ENCODE measurements around the gene BEST3. TPM values are rescaled to one million over a fixed set of nuclear protein-coding genes. Genes with fewer than 3 reads are reported as not detected.

BEST3 gene
- total RNA-seq, 6 experiments from 2014 or later, result not detected

DNA sequence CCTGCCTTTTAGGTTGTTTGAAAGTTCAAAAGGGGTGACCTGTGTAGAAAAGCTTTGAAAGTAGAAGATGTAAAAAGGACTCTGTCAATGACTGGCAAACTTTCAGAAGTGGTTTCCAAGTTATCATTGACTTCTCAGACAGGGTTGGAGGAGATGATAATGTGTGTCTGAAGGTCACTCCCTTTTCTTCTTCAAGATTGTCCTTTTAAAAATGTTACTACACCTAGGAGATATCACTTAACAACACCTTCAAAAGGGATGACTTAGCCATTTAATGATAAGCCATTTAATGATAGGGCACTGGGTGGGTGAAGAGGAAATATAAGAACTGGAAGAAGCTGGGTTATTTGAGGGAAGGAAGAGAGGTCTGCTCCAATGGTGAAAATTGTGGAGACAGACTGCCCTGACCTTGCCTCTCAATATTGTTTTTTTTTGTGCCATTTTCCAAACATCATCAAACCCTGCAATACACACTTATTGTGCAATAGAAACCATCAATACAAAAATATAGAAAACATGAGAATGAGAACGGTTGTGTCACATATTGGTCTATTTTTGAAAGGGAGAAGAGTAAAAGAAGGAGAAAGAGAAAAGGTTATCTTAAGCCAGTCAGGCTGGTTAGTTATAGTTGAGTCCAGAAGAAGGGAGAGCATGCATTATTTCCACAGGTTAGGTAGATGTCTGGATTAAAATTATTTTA lies 38.8 kb downstream of the BEST3 start:
- 8% methylated on average over 1 of the region's 1 CpG for WGBS (ENCODE audit: insufficient coverage, low coverage, low lambda C conversion rate, missing lambda C conversion rate)
- intact Hi-C loops (cut with DNase I), result no loop called here
- Histone ChIP-seq H3K36me3 (no peaks in the 10 kb centered on the region), H3K27me3 (no peaks in the 10 kb centered on the region), H3K4me3 (no peak overlapping the region), H3K4me1 (no peaks in the 10 kb centered on the region), H3K9me3 (no peaks in the 10 kb centered on the region), H3K27ac (no peak overlapping the region)
- ATAC-seq, result no peak
- TF ChIP-seq, protein P1, sequence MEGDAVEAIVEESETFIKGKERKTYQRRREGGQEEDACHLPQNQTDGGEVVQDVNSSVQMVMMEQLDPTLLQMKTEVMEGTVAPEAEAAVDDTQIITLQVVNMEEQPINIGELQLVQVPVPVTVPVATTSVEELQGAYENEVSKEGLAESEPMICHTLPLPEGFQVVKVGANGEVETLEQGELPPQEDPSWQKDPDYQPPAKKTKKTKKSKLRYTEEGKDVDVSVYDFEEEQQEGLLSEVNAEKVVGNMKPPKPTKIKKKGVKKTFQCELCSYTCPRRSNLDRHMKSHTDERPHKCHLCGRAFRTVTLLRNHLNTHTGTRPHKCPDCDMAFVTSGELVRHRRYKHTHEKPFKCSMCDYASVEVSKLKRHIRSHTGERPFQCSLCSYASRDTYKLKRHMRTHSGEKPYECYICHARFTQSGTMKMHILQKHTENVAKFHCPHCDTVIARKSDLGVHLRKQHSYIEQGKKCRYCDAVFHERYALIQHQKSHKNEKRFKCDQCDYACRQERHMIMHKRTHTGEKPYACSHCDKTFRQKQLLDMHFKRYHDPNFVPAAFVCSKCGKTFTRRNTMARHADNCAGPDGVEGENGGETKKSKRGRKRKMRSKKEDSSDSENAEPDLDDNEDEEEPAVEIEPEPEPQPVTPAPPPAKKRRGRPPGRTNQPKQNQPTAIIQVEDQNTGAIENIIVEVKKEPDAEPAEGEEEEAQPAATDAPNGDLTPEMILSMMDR (IDR thresholded peaks at IDR 0.05), result no peak
- no peak for DNase-seq

DNA sequence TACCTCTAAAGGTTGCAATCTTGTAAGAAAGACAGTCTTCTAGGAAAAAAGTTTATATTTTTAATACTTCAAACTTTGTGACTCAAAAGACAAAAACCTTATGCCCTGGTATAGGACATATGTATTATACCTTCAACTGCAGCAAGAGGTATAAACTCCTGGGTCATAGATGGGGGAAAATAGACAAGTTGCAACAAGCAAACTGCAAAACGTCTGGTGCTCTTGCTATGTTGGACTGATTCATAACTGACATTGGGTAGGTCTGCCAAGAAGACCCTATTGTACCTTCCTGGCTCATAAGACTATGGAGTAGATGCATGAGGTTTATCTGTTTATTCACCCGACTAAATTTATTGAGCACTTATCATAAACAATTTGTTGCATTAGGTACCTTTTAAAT lies 40.9 kb downstream of the BEST3 start:
- intact Hi-C loops (cut with DNase I), result no loop called here
- TF ChIP-seq, protein P1 (IDR thresholded peaks at IDR 0.05), result no peak
- no peak for TF ChIP-seq POLR2A (IDR thresholded peaks at IDR 0.05)
- no peak overlapping the region for H3K4me3 ChIP-seq
- 33% methylated on average over 2 of the region's 2 CpGs for WGBS (ENCODE audit: insufficient coverage, low coverage, low lambda C conversion rate, missing lambda C conversion rate)
- no peaks in the 10 kb centered on the region for H3K27me3 ChIP-seq
- DNase-seq, result no peak
- H3K36me3 ChIP-seq, result no peaks in the 10 kb centered on the region
- no peaks in the 10 kb centered on the region for H3K4me1 ChIP-seq
- no peaks in the 10 kb centered on the region for H3K9me3 ChIP-seq
- no peak overlapping the region for H3K27ac ChIP-seq
- ATAC-seq, result no peak

GRCh38 chr12:69657376-69658137 lies 41.5 kb downstream of the BEST3 start:
- Histone ChIP-seq H3K36me3 (no peaks in the 10 kb centered on the region), H3K4me3 (no peak overlapping the region), H3K9me3 (no peaks in the 10 kb centered on the region), H3K4me1 (no peaks in the 10 kb centered on the region), H3K27me3 (no peaks in the 10 kb centered on the region), H3K27ac (no peak overlapping the region)
- ATAC-seq, result peak in 2 of 4 donors; percentile 10 to 28
- intact Hi-C loops (cut with DNase I), result no loop called here
- WGBS (ENCODE audit: insufficient coverage, low coverage, low lambda C conversion rate, missing lambda C conversion rate), result 64% methylated on average over 9 of the region's 9 CpGs
- TF ChIP-seq POLR2A (IDR thresholded peaks at IDR 0.05), result no peak
- TF ChIP-seq, protein P1 (IDR thresholded peaks at IDR 0.05), result no peak
- DNase-seq, result no peak

GRCh38 chr12:69655616-69656340 lies 43.3 kb downstream of the BEST3 start:
- TF ChIP-seq, protein P1 (IDR thresholded peaks at IDR 0.05), result no peak
- TF ChIP-seq POLR2A (IDR thresholded peaks at IDR 0.05), result no peak
- H3K9me3 ChIP-seq, result no peaks in the 10 kb centered on the region
- DNase-seq (no peak), ATAC-seq (peak in 1 of 4 donors; percentile 32)
- intact Hi-C loops (cut with DNase I), result no loop called here
- H3K27ac ChIP-seq, result peak overlapping the region in 2 of 3 donors; percentile 2 to 33
- no peaks in the 10 kb centered on the region for H3K36me3 ChIP-seq
- H3K27me3 ChIP-seq, result no peaks in the 10 kb centered on the region
- no peaks in the 10 kb centered on the region for H3K4me1 ChIP-seq
- no peak overlapping the region for H3K4me3 ChIP-seq
- 64% methylated on average over 4 of the region's 11 CpGs for WGBS (ENCODE audit: insufficient coverage, low coverage, low lambda C conversion rate, missing lambda C conversion rate)
